ENCODE measurements around the gene PLA2G3.
"Not testable (repeated sequence)": the region's sequence is repeated elsewhere in the genome, so short reads cannot be mapped to it uniquely, and the experiment has no call there.

Gene PLA2G3

DNA sequence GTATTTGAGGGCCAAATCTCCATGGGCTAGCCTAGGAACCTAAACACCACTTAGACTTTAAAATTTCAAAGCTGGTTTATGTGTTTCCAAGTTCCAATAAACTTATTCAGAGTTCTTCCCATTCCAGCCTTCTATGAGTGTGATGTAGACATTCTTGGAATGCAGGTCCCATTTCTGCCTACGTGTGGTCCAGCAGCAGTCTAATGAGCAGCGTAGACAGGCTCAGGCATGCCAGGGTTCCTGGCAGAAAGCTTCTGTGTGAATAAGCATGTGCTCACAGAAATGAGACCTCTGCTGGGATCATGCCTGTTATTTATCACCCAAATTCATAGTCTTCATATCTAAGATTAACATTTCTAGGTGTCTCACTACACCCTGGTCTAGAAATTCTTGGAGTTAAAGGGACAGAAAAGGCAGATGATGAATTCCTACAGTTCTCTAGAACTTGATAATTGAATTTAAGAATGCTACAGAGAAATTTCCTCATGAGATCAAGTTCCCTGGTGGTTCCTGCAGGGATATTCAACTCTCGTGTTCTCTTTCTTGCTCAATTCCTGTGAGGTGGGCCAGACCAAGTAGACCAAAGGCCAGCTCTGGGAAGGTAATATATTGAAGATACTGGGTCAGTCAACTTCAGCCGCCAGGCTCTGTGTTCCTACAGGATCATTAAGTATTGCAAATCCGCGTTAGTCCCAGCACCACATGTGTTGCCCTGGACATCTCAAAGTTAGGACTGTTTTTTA lies 37.3 kb upstream of the PLA2G3 start:
- TF ChIP-seq, protein P1, sequence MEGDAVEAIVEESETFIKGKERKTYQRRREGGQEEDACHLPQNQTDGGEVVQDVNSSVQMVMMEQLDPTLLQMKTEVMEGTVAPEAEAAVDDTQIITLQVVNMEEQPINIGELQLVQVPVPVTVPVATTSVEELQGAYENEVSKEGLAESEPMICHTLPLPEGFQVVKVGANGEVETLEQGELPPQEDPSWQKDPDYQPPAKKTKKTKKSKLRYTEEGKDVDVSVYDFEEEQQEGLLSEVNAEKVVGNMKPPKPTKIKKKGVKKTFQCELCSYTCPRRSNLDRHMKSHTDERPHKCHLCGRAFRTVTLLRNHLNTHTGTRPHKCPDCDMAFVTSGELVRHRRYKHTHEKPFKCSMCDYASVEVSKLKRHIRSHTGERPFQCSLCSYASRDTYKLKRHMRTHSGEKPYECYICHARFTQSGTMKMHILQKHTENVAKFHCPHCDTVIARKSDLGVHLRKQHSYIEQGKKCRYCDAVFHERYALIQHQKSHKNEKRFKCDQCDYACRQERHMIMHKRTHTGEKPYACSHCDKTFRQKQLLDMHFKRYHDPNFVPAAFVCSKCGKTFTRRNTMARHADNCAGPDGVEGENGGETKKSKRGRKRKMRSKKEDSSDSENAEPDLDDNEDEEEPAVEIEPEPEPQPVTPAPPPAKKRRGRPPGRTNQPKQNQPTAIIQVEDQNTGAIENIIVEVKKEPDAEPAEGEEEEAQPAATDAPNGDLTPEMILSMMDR (IDR thresholded peaks at IDR 0.05; ENCODE audit: insufficient read depth, low read depth, low read length, missing control alignments) = no peak
- DNase-seq (ENCODE audit: low read depth) = no peak
- no peak overlapping the region for H3K4me3 ChIP-seq (ENCODE audit: low read depth, low read length)

GRCh38 chr22:31176923-31177322 lies 36.6 kb upstream of the PLA2G3 start:
- TF ChIP-seq, protein P1 (IDR thresholded peaks at IDR 0.05; ENCODE audit: insufficient read depth, low read depth, low read length, missing control alignments) = no peak
- H3K4me3 ChIP-seq (ENCODE audit: low read depth, low read length) = no peak overlapping the region
- no peak for DNase-seq (ENCODE audit: low read depth)

DNA sequence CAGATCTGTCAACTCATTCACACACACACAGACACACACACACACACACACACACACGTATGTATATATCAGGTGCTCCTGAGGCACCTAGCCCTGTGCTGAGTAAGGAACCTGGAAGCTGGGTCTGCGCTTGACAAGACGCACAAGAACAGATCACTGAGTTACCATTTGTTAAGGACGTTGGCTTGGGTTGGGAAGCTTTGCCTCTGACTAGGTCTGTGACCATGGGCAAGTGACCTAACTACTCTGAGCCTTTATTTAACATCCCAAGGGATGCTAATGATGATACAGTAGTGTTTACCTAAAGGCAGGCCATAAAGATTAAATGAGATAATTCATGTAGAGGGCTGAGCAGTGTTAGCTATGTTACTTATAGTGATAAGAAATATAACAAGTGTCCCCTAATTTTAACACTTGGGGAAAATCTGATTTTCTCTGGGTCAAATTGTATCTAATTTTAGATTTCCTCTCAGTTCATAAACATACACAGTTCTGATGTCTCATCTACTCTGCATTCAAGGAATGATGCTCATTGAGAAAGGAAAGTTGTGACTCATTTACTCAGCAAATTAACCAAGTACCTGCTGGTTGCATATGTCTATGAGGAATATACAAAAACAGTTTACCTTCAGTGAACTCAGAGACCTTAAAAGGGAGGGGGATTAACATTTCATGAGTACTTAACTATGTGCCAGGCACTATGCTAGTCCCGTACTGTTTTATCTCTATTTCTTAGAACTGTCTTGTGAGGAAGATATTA lies 33.3 kb upstream of the PLA2G3 start:
- no peak overlapping the region for H3K4me3 ChIP-seq (ENCODE audit: low read depth, low read length)
- peak; percentile 25 for DNase-seq (ENCODE audit: low read depth)
- TF ChIP-seq, protein P1 (IDR thresholded peaks at IDR 0.05; ENCODE audit: insufficient read depth, low read depth, low read length, missing control alignments) = no peak

- DNase-seq (ENCODE audit: low read depth); H3K4me3 ChIP-seq (ENCODE audit: low read depth, low read length): not testable (repeated sequence)
These were observed 31.4 kb upstream of the PLA2G3 start for GRCh38 chr22:31171734-31172133.

DNA sequence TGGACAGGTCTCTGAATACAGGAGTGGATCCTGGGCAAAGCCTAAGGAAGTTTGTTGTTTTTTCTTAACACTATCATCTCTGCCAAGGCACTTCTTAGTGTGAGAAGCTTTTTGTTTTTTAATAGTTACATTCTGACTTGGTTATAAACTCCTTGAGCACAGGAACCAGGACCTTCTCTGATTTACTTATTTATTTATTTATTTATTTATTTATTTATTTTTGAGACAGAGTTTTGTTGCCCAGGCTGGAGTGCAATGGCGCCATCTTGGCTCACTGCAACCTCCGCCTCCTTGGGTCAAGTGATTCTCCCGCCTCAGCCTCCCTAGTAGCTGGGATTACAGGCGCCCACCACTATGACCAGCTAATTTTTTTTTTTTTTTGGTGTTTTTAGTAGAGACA lies 30.7 kb upstream of the PLA2G3 start:
- H3K4me3 ChIP-seq (ENCODE audit: low read depth, low read length) = no peak overlapping the region
- no peak for DNase-seq (ENCODE audit: low read depth)
- TF ChIP-seq, protein P1 (IDR thresholded peaks at IDR 0.05; ENCODE audit: insufficient read depth, low read depth, low read length, missing control alignments) = no peak

- TF ChIP-seq, protein P1 (IDR thresholded peaks at IDR 0.05; ENCODE audit: insufficient read depth, low read depth, low read length, missing control alignments) = no peak
- no peak overlapping the region for H3K4me3 ChIP-seq (ENCODE audit: low read depth, low read length)
- DNase-seq (ENCODE audit: low read depth) = no peak
These were observed 21.9 kb upstream of the PLA2G3 start for GRCh38 chr22:31162015-31162765.

DNA sequence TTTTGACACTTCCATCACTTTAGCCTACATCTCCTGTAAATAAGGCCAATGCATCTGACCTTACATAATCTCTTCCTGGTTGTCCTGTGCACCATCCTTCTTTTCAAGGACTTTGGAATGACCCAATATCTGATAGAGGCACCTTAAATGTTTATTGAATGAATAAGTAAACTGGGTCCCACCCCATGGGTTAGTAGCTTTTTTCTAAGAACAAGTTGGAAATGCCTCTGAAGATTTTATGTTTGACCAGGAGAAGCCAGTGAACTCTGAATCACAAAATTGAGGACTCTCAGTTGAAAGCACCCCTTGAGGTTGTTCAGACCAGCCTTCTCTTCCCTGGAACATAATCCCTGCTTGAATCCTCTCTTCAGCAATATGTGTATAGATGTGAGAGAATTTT lies 21.1 kb upstream of the PLA2G3 start:
- DNase-seq (ENCODE audit: low read depth) = no peak
- TF ChIP-seq, protein P1 (IDR thresholded peaks at IDR 0.05; ENCODE audit: insufficient read depth, low read depth, low read length, missing control alignments) = no peak
- H3K4me3 ChIP-seq (ENCODE audit: low read depth, low read length) = no peak overlapping the region
